Vagina (tissue), 2 donors: Measurements from ENCODE around the gene HDGFL2. TPM values are rescaled to one million over a fixed set of nuclear protein-coding genes. Genes with fewer than 3 reads are reported as not detected.
"Not testable (repeated sequence)": the region's sequence is repeated elsewhere in the genome, so short reads cannot be mapped to it uniquely, and the experiment has no call there.

ENCODE experiments used
- DNase-seq, 2 donors: peaks; one replicate each; pipeline ENCODE4 v3.0.0-alpha.2; 2017; ENCODE audit errors: extremely low spot score in 2 of 2
- H3K27ac ChIP-seq: fragments of 200-600 bp; sonication (generic); one replicate; pipeline ENCODE4 v1.5.1; 2019
- H3K27me3 ChIP-seq: fragments of 200-600 bp; sonication (generic); one replicate; pipeline ENCODE4 v1.5.1; 2019
- H3K36me3 ChIP-seq, 2 donors: fragments of 200-600 bp; sonication (generic); one replicate each; pipeline ENCODE4 v1.5.1; 2017 to 2019
- H3K4me1 ChIP-seq: fragments of 200-600 bp; sonication (generic); one replicate; pipeline ENCODE4 v1.5.1; 2019
- H3K4me3 ChIP-seq, 2 donors: fragments of 200-600 bp; sonication (generic); 1 replicate in 1 of 2; 2 replicates in 1 of 2; pipeline ENCODE4 v1.5.1; 2016 to 2019
- H3K9me3 ChIP-seq: fragments of 200-600 bp; sonication (generic); one replicate; pipeline ENCODE4 v1.5.1; 2019
- POLR2A ChIP-seq, 2 donors: fragments of 450-650 bp; IDR thresholded peaks; one replicate each; pipeline ENCODE4 v1.6.1; 2017; ENCODE audit warnings: antibody characterized with exemption in 2 of 2, mild to moderate bottlenecking in 2 of 2, moderate library complexity in 2 of 2
- POLR2AphosphoS5 ChIP-seq, 2 donors: sonication (generic); formaldehyde crosslinking; IDR thresholded peaks; one replicate each; pipeline ENCODE4 v1.9.0; 2017; ENCODE audit warnings: antibody characterized with exemption in 2 of 2, mild to moderate bottlenecking in 2 of 2, low read depth in 1 of 2; ENCODE audit not compliant: insufficient read depth in 1 of 2
- intact Hi-C: fragments of 100-400 bp; cut with DNase I; formaldehyde crosslinking; loops from one replicate; pipeline ENCODE4 v1.15.1; 2023
- total RNA-seq: library from RNA; depleted of rRNA; stranded (reverse); fragments of >200 nt; gene quantifications from one replicate; pipeline ENCODE4 v1.2.3, GENCODE V29; 2016
- TF ChIP-seq, protein P1 (sequence below), 3 experiments: fragments of 450-650 bp in 2 of 3; fragments of 200-600 bp in 1 of 3; sonication (generic) in 1 of 3; IDR thresholded peaks; one replicate each; pipeline ENCODE4 v1.5.1; 2017 to 2019; ENCODE audit warnings: antibody characterized with exemption in 3 of 3, mild to moderate bottlenecking in 2 of 3, moderate library complexity in 2 of 3

The HDGFL2 gene
- total RNA-seq, 1 donor from 2014 or later = 33.1 TPM

DNA sequence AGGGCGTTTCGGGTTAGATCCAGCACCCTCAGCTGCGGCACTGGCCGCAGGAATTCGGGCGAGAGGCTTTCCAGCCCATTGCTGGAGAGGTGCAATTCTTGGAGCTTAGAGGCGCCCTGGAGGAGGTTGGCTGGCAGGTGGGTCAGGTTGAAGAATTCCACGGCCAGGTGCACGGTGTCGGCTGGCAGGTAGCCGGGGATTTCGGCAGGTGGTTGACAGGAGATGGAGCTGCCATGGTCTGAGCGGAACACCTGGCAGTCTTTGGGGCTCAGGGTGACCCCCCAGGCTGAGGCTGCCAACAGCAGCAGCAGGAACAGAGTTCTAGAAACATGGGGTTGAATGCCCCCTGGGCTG lies 66.5 kb downstream of the HDGFL2 start:
- no peak overlapping the region for H3K4me3 ChIP-seq
- no peaks in the 10 kb centered on the region for H3K9me3 ChIP-seq
- DNase-seq = no peak
- no peaks in the 10 kb centered on the region for H3K36me3 ChIP-seq
- peaks cover 11% of the 10 kb centered on the region for H3K4me1 ChIP-seq
- no peak for TF ChIP-seq POLR2AphosphoS5 (IDR thresholded peaks at IDR 0.05; ENCODE audit: insufficient read depth in 1 of 2, low read depth in 1 of 2)
- TF ChIP-seq, protein P1, sequence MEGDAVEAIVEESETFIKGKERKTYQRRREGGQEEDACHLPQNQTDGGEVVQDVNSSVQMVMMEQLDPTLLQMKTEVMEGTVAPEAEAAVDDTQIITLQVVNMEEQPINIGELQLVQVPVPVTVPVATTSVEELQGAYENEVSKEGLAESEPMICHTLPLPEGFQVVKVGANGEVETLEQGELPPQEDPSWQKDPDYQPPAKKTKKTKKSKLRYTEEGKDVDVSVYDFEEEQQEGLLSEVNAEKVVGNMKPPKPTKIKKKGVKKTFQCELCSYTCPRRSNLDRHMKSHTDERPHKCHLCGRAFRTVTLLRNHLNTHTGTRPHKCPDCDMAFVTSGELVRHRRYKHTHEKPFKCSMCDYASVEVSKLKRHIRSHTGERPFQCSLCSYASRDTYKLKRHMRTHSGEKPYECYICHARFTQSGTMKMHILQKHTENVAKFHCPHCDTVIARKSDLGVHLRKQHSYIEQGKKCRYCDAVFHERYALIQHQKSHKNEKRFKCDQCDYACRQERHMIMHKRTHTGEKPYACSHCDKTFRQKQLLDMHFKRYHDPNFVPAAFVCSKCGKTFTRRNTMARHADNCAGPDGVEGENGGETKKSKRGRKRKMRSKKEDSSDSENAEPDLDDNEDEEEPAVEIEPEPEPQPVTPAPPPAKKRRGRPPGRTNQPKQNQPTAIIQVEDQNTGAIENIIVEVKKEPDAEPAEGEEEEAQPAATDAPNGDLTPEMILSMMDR (IDR thresholded peaks at IDR 0.05) = no peak
- TF ChIP-seq POLR2A (IDR thresholded peaks at IDR 0.05) = no peak
- H3K27me3 ChIP-seq = no peaks in the 10 kb centered on the region
- no peak overlapping the region for H3K27ac ChIP-seq
- intact Hi-C loops = no loop called here

DNA sequence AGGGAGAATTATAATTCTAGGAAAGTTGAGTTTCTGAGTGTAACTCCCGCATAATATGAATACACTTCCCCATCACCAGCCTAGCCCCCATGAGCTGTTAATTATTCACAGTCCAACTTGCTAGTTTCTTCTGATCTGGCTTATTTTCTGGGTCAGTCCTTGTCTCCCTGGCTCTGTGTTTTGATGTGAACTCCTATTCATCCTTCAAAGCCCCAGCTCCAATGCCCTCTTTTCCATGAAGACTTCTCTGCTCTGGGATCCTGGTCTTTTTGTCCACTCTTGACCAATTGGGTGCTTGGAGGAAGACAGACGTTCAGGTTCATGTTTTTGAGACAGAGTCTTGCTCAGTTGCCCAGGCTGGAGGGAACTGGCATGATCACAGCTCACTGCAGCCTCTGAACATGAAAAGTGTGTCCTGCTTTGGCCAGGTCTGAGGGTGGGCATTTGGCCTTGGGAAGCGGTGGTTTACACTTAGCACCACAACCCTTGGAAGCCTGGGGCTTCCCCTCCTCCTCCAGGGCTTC lies 67.1 kb downstream of the HDGFL2 start:
- no peaks in the 10 kb centered on the region for H3K27me3 ChIP-seq
- no peaks in the 10 kb centered on the region for H3K36me3 ChIP-seq
- no peaks in the 10 kb centered on the region for H3K9me3 ChIP-seq
- no peak for TF ChIP-seq POLR2A (IDR thresholded peaks at IDR 0.05)
- no peak for TF ChIP-seq POLR2AphosphoS5 (IDR thresholded peaks at IDR 0.05; ENCODE audit: insufficient read depth in 1 of 2, low read depth in 1 of 2)
- TF ChIP-seq, protein P1 (IDR thresholded peaks at IDR 0.05) = no peak
- DNase-seq = no peak
- H3K4me1 ChIP-seq = peaks cover 11% of the 10 kb centered on the region
- H3K4me3 ChIP-seq = no peak overlapping the region
- no peak overlapping the region for H3K27ac ChIP-seq
- intact Hi-C loops = no loop called here

DNA sequence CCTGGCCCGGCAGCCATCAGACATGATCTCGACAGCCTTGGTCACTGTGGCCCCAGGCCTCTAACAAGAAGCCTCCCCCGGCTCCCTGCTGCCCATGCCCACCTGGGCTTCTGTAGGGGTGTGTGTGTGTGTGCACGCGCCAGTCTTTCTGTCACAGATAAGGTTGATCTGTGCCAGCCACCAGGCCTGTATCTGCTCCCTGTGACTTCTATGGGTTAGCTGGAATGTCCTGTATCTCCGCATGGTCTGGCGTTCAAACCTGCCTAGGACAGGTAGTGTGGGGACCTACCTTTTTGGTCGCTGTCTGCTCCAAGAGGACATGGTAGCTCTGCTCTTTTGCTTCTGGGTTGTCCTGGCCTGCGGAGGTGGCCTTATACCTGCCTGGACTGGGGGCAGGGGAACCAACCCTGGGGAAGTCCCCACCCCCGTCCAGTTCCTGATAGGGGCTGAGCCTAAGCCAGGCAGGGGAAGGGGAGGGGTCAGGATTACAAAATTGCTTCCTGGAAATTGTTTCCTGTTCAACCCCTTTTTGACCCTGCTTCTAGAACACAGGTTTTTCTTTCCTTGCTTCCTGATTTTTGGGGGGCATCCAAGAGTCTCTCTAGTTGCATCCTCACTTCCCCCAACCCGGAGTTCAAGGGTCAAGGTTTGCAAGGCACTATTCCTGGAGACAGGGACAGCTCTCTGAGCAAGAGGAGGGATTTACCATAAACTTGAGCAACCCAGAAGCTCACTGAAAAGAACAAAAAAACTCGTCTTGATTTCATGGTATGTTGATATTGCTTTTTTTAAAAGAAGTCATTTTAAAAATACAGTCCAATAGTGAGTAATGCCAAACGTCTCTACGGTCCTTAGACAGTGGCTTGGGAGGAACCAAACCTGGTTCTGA lies 67.8 kb downstream of the HDGFL2 start, which contains the start of gene LRG1:
Gene LRG1 (minus strand): TSS at position 344 of the 889 bp plus-strand sequence. CDS start 23 bp downstream, at position 321.
- Histone ChIP-seq H3K4me1 (peaks cover 9% of the 10 kb centered on the region), H3K27me3 (no peaks in the 10 kb centered on the region), H3K27ac (no peak within 1 kb of the TSS), H3K9me3 (no peaks in the 10 kb centered on the region), H3K4me3 (no peak within 1 kb of the TSS), H3K36me3 (no peaks in the 10 kb centered on the region)
- intact Hi-C loops = no loop called here
- DNase-seq = no peak
- TF ChIP-seq POLR2AphosphoS5 (IDR thresholded peaks at IDR 0.05; ENCODE audit: insufficient read depth in 1 of 2, low read depth in 1 of 2) (peak in 1 of 2 donors; percentile 27), POLR2A (IDR thresholded peaks at IDR 0.05) (no peak)
- TF ChIP-seq, protein P1 (IDR thresholded peaks at IDR 0.05) = no peak

DNA sequence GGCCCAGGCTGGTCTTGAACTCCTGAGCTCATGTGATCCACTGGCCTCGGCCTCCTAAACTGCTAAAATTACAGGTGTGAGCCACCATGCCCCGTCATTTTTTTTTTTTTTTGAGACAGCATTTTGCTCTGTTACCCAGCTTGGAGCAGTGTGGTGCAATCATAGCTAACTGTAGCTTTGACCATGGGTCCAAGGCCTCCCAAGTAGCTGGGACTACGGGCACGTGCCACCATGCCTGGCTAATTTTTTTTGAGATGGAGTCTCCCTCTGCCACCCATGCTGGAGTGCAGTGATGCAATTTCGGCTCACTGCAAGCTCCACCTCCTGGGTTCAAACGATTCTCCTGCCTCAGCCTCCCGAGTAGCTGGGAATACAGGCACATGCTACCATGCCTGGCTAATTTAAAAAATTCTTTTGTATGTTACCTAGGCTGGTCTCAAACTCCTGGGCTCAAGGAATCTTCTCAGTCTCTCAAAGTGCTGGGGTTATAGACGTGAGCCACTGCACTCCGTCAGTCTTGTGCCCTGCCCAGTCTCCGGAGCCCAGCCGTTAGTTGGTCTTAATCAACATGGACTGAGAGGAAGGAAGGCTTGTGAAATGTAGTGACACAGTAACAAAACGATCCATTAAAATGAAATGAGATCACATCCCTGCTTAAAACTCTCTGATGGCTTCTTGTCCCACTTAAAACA lies 69.2 kb downstream of the HDGFL2 start:
- intact Hi-C loops = no loop called here
- H3K36me3 ChIP-seq = no peaks in the 10 kb centered on the region

DNA sequence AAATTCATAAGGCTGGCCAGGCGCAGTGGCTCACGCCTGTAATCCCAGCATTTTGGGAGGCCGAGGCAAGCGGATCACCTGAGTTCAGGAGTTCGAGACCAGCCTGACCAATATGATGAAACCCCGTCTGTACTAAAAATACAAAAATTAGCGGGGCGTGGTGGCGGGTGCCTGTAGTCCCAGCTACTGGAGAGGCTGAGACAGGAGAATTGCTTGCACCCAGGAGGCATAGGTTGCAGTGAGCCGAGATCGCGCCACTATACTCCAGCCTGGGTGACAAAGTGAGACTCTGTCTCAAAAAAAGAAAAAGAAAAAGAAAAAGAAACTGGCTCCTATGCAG lies 69.7 kb downstream of the HDGFL2 start:
- intact Hi-C loops, H3K4me3 ChIP-seq, H3K4me1 ChIP-seq, H3K36me3 ChIP-seq, H3K9me3 ChIP-seq, H3K27ac ChIP-seq, DNase-seq, H3K27me3 ChIP-seq: not testable (repeated sequence)

More for the DNA sequence above, 69.2 kb downstream of the HDGFL2 start:
- DNase-seq = no peak
- Histone ChIP-seq H3K9me3 (no peaks in the 10 kb centered on the region), H3K27me3 (no peaks in the 10 kb centered on the region), H3K4me1 (no peaks in the 10 kb centered on the region), H3K4me3 (no peak overlapping the region), H3K27ac (no peak overlapping the region)
- TF ChIP-seq POLR2A (IDR thresholded peaks at IDR 0.05) (no peak), POLR2AphosphoS5 (IDR thresholded peaks at IDR 0.05; ENCODE audit: insufficient read depth in 1 of 2, low read depth in 1 of 2) (no peak)
- TF ChIP-seq, protein P1 (IDR thresholded peaks at IDR 0.05) = no peak
